OCI-LY1 (cell line): ENCODE measurements around the gene PPP1R7.

ENCODE experiments used
- H2AFZ ChIP-seq: fragments of 200-600 bp; sonication (generic), shearing (Covaris generic); 2 replicates; pipeline ENCODE4 v1.6.0; 2014; ENCODE audit warnings: antibody characterized with exemption, mild to moderate bottlenecking, low read length
- H3F3A ChIP-seq: fragments of 200-600 bp; sonication (generic), shearing (Covaris generic); 2 replicates; pipeline ENCODE4 v1.6.0; 2014; ENCODE audit warnings: mild to moderate bottlenecking, antibody characterized with exemption, low read length, moderate library complexity; ENCODE audit not compliant: insufficient read depth
- H3K27ac ChIP-seq: fragments of 200-600 bp; sonication (generic); 2 replicates; pipeline ENCODE4 v1.5.1; 2014; ENCODE audit warnings: low read length, mixed run types, mild to moderate bottlenecking, low read depth; ENCODE audit not compliant: poor library complexity, severe bottlenecking
- H3K27me3 ChIP-seq: fragments of 200-600 bp; sonication (generic); 2 replicates; pipeline ENCODE4 v1.6.0; 2014; ENCODE audit warnings: antibody characterized with exemption, mild to moderate bottlenecking, low read length, moderate library complexity; ENCODE audit not compliant: insufficient read depth
- H3K36me3 ChIP-seq: fragments of 200-600 bp; sonication (generic); 2 replicates; pipeline ENCODE4 v1.6.1; 2014; ENCODE audit warnings: mild to moderate bottlenecking, antibody characterized with exemption, low read length, moderate library complexity, mixed read lengths; ENCODE audit not compliant: insufficient read depth
- H3K4me1 ChIP-seq: fragments of 200-600 bp; sonication (generic); 2 replicates; pipeline ENCODE4 v1.5.1; 2014; ENCODE audit warnings: mild to moderate bottlenecking, low read length, moderate library complexity; ENCODE audit not compliant: insufficient read depth, severe bottlenecking
- H3K4me2 ChIP-seq: fragments of 200-600 bp; sonication (generic), shearing (Covaris generic); 2 replicates; pipeline ENCODE4 v1.6.1; 2014; ENCODE audit warnings: low read length
- H3K4me3 ChIP-seq: fragments of 200-600 bp; sonication (generic); 2 replicates; pipeline ENCODE4 v1.5.1; 2014; ENCODE audit warnings: low read length, low read depth, mild to moderate bottlenecking, mixed read lengths; ENCODE audit not compliant: poor library complexity, severe bottlenecking
- H3K79me2 ChIP-seq: fragments of 200-600 bp; shearing (Covaris generic); 2 replicates; pipeline ENCODE4 v1.6.1; 2016; ENCODE audit warnings: mixed run types, low read length, mixed read lengths; ENCODE audit not compliant: insufficient read depth
- H3K9ac ChIP-seq: fragments of 200-600 bp; sonication (generic), shearing (Covaris generic); 2 replicates; pipeline ENCODE4 v1.6.1; 2014; ENCODE audit warnings: mild to moderate bottlenecking, low read length, mixed read lengths
- H3K9me2 ChIP-seq: fragments of 200-600 bp; sonication (generic), shearing (Covaris generic); 2 replicates; pipeline ENCODE4 v1.6.1; 2014; ENCODE audit warnings: low read depth, mild to moderate bottlenecking, low read length, mixed read lengths
- H3K9me3 ChIP-seq: fragments of 200-600 bp; shearing (Covaris generic); 2 replicates; pipeline ENCODE4 v1.6.1; 2014; ENCODE audit warnings: low read length, mixed read lengths
- H4K20me1 ChIP-seq: fragments of 200-600 bp; sonication (generic), shearing (Covaris generic); 2 replicates; pipeline ENCODE4 v1.6.0; 2016; ENCODE audit warnings: mild to moderate bottlenecking, low read length; ENCODE audit not compliant: insufficient read depth
- CTCF ChIP-seq: fragments of 200-600 bp; sonication (generic), shearing (Covaris generic); IDR thresholded peaks from 2 replicates; pipeline ENCODE4 v1.5.1; 2017; ENCODE audit warnings: mild to moderate bottlenecking, antibody characterized with exemption, low read length, moderate library complexity, mixed read lengths
- EZH2 ChIP-seq: fragments of 200-600 bp; sonication (generic), shearing (Covaris generic); IDR thresholded peaks from 2 replicates; pipeline ENCODE4 v1.8.0; 2017; ENCODE audit warnings: borderline replicate concordance, mixed run types, mild to moderate bottlenecking, antibody characterized with exemption, low read length, moderate library complexity, mixed read lengths

Gene PPP1R7

GRCh38 chr2:241121008-241121407 lies 29.3 kb upstream of the PPP1R7 start:
- Histone ChIP-seq H3K9me3 (no peaks in the 10 kb centered on the region), H3K36me3 (peaks cover 37% of the 10 kb centered on the region), H3K4me1 (peaks cover 5% of the 10 kb centered on the region), H4K20me1 (no peaks in the 10 kb centered on the region), H3K27me3 (no peaks in the 10 kb centered on the region), H3K4me2 (no peak overlapping the region), H3K27ac (no peak overlapping the region), H3K4me3 (no peak overlapping the region), H3K9me2 (no peaks in the 10 kb centered on the region), H3K9ac (no peak overlapping the region), H3K79me2 (no peaks in the 10 kb centered on the region), H2AFZ (no peak overlapping the region), H3F3A (no peaks in the 10 kb centered on the region)
- TF ChIP-seq CTCF (no peak), EZH2 (no peak)

GRCh38 chr2:241122376-241123002 lies 27.8 kb upstream of the PPP1R7 start:
- no peak for TF ChIP-seq EZH2
- TF ChIP-seq CTCF = no peak
- Histone ChIP-seq H3K79me2 (no peaks in the 10 kb centered on the region), H3K36me3 (peaks cover 47% of the 10 kb centered on the region), H2AFZ (no peak overlapping the region), H3K27me3 (no peaks in the 10 kb centered on the region), H3K4me2 (no peak overlapping the region), H3K27ac (no peak overlapping the region), H3K4me1 (peaks cover 12% of the 10 kb centered on the region), H3K9ac (no peak overlapping the region), H3K9me2 (no peaks in the 10 kb centered on the region), H3K4me3 (no peak overlapping the region), H3F3A (no peaks in the 10 kb centered on the region), H3K9me3 (no peaks in the 10 kb centered on the region), H4K20me1 (no peaks in the 10 kb centered on the region)

- H3K4me2 ChIP-seq = no peak overlapping the region
- no peaks in the 10 kb centered on the region for H3K9me2 ChIP-seq
- no peaks in the 10 kb centered on the region for H3K79me2 ChIP-seq
- H3K36me3 ChIP-seq = peaks cover 53% of the 10 kb centered on the region
- H3K27ac ChIP-seq = no peak overlapping the region
- H3F3A ChIP-seq = no peaks in the 10 kb centered on the region
- H4K20me1 ChIP-seq = no peaks in the 10 kb centered on the region
- H3K4me3 ChIP-seq = no peak overlapping the region
- no peaks in the 10 kb centered on the region for H3K27me3 ChIP-seq
- H3K4me1 ChIP-seq = peaks cover 22% of the 10 kb centered on the region
- no peak overlapping the region for H2AFZ ChIP-seq
- H3K9me3 ChIP-seq = no peaks in the 10 kb centered on the region
- no peak overlapping the region for H3K9ac ChIP-seq
- TF ChIP-seq EZH2 = no peak
Observed at GRCh38 chr2:241123816-241124536, 26.3 kb upstream of the PPP1R7 start.
